ENCODE results near the gene CHID1.
A peak's percentile ranks its signal among the peaks of the same experiment; 100 is the strongest.

Gene CHID1

GRCh38 chr11:910589-911030, at the start of gene CHID1:
TSS of gene CHID1 (minus strand) at chr11:910810. CDS start at chr11:904816, 5,994 bp downstream.
- DNase-seq: peak; percentile 99

DNA sequence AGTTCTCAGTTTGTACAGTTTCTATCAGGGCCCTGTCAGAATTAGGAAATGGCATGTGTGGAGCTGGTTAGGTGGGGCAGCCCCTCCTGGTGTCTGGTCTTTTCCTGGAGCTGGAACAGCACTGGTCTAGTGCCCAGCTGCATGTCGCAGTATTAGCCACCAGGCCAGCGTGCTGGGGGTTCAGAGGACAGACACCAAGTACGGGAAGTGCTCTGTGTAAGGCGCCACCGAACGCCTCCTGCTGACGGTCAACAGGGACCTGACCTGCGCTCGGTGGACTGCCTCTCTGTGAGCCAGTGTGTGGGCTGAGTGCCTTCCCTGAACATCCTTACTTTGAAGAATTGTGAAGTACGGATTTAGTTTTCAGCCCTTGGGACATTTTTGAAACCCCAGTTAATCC, 49.0 kb upstream of the CHID1 start:
- no peak for DNase-seq

GRCh38 chr11:959027-959426, 48.4 kb upstream of the CHID1 start:
- no peak for DNase-seq

DNA sequence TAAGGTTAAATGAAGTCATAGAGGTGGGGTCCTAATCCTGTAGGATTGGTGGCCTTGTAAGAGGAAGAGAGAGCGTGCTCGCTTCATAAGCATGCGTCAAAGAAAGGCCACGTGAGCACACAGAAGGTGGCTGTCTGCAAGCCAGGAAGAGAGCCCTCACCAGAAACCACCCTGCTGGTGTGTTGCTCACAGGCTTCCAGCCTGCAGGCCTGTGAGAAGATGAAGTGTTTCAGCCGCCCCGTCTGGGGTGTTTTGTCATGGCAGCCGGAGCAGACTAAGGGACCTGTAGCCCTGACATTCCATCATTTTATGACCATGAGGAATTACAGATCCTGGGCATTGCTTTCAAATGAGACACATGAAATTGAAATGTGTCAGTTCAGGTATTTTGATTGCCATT, 47.5 kb upstream of the CHID1 start:
- no peak for DNase-seq

DNA sequence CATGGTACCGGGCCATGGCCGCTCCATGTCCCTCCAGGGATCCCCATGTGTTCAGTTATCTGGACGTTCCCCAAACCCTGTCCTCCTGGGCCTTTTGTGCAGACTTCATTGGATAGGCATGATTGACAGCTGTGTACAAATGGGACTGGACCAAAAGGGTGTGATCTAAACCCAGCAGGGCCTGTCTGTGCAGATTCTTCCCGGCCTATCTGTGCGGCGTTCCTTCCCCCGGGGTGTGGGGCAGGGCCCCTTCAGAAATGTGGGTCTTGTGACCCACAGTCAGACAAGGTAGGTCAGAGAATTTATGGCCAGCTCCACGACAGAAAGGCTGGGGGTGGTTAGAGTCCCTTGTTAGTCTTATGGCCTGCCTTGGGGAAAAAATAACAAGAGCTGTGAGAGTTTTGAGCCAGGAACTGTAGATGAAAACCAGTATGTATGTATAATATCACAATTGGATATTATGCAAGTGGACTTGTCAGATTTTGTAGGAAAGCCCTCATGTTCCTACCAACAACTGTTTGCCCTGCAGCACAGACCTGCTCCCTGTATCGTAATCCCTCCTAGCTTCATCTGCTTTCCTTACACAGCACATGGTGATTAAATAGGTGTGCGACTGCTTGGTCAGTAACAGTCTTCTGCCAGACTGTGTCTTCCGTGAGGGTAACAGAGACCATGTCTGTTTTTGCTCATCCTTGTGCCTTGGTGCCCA, 46.8 kb upstream of the CHID1 start:
- no peak for DNase-seq

DNA sequence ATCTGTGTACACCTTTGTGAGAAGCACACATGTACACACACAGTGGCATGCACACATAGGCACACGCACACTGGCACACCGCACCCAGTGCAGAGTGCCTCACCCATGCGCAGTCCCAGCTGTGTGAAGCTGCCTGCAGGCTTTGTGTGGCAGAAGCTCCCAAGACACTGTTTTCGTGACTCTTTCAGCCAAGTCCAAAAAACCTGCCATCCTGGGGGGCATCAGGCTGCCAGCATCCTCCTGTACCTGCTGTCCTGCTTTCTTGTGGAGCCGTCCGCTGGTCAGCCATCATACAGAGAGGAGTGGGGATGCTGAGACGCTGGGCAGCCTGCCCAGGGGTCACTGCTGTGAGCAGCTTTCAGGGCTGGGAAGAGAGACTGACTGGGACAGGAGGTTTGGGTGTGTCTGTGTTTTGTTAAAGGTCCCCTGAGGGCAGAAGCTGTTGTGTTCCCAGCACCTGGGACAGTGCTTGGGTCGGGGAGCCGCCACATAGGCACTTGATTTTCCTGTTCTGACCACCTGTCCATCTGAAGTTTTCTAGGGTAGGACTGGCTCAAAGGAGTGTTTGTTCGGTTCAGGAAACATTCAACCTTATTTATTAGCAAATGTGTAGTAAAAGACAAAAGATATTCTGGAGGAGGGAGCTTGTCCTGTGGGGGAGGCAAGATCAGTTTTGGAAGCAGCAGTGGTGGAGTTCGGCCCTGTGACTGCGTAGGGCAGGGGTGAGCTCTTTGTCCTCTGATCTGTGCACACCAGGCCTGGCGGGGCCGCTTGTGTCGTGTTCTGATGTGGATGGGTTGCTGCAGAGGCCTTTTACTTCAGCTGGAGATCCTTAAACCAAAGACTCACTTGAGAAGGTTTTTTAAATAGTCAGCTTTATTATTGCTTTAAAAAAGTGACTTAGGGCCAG, 44.8 kb upstream of the CHID1 start:
- no peak for DNase-seq

DNA sequence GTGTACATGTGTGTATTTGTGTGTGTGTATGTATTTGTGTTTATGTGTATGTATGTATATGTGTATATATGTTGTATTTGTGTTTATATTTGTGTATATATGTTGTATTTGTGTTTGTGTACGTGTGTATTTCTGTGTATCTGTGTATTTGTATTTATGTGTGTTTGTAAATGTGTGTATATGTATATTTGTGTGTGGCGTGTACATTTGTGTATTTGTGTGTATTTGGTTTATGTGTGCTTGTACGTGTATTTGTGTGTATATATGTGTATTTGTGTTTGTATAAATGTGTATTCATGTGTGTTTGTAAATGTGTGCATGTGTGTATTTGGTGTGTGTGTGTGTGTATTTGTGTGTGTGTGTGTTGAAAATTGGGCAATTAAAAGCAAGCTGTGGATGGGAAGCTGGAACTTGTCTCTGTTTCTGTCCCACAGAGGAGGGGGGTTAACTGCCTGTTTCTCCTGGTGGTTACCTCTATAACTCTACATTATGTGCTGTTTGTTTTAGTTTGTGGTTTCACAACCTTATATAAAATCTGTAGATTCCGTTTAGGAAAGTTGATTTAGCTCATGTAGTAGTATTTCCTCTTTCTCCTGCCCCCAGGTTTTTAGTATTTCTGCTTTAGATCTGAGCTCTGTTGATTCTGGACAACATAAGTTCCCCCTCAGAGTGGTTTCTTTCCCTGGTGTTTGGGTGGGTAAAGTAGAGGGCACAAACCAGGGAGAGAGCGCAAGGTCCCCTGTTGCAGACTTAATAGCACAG, 44.0 kb upstream of the CHID1 start:
- no peak for DNase-seq

GRCh38 chr11:953512-953911, 42.9 kb upstream of the CHID1 start:
- DNase-seq: no peak

- DNase-seq: no peak
These were observed 42.1 kb upstream of the CHID1 start for GRCh38 chr11:952406-953385.

DNA sequence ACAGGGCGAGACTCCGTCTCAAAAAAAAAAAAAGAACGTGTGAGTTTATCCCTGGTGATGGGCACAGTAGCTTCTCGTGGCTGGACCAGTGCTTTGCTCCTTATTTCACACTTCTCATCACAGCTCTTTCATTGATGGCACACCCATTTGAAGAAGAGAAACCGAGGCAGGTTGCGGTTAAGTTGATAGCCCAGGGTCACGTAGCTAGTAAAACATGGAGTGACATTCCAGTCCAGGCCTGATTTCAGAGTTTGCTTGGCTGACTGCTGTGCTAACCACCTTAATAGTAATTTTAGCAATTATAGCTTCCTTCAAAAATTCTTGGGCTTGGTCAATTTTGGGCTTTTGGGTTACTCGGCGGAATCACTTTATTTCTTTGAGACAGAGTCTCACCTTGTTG, 40.9 kb upstream of the CHID1 start:
- no peak for DNase-seq

DNA sequence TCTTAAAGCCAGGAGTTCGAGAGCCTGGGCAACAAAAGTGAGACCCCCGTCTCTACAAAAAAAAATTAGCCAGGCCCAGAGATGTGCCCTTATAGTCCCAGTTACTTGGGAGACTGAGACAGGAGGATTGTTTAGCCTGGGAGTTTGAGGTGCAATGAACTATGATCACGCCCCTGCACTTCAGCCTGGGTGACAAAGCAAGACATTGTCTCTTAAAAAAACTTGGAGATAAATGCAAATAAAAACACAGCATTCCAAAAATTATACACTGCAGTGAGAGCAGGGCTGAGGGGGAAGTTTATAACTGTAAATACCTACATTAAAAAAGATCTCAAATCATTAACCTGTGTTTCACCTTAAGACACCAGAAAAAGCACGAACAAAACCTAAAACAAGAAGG, 37.1 kb upstream of the CHID1 start:
- DNase-seq: no peak

DNA sequence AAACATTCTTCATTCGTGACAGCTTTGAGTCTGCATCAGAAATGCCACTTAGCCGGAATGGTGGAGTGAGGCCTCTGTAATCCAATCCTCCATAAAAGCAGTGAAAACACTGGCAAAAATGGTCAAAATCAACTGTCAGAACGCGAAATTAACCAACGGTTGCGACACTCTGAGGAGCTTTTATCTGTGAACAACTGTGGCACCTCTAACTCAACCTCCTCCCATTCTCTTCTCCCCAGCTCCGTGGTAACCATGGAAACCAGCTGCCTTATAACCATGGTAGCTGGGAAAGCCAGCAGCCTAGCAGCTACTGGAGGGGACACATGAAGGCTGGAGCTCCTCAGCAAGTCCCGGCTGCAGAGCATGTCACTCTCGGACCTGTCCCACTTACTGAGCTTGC, 35.4 kb upstream of the CHID1 start:
- DNase-seq: no peak

DNA sequence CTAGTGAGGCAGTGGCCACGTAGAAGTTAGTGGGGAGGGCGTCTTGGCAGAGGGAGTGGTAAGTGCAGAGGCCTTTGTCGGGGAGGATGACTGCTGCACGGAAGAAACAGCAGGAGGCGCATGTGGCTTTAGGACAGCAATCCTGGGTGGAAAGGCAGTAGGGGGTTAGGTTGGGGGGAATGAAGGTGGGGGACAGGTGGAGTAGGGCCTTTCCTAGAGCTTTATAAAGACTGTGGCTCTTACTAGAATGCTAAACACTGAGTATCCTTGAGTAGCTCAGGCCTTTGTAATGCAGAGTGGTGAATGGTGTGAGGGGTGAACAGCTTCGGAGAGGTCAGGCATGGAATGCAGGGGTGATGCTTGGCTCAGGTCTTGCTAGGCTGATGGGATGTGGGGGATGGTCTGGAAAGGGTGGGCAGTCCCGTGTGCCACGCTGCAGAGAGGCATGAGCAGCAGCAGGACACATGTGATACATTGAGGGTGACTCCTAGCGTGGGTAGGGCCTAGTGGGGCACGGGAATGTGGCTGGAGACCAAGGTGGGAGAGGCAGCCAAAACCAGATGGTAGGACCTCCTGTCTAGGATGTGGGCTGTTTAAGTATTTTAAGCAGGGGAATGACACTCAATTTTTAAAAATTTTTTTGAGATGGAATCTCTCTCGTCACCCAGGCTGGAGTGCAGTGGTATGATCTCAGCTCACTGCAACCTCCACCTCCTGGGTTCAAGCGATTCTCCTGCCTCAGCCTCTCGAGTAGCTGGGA, 34.3 kb upstream of the CHID1 start:
- no peak for DNase-seq

DNA sequence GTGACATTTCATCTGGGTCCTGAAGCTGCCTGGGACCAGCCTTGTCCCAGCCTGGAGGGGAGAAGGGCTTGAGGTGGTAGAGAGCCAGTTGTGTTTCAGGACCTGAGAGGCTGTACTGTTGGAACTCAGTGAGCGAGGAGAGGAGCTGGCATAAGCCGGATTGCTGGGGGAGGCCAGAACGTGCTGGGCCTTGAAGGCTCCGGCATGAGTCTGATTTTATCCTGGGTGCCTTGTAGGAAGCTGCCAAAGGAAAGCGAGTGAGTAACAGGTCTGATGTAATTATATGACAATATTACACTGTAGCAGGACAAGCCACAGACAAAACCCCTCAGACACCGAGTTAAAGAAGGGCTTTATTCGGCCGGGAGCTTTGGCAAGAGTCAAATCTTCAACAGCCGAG, 32.2 kb upstream of the CHID1 start:
- DNase-seq: no peak

- DNase-seq: no peak
These were observed 30.0 kb upstream of the CHID1 start for GRCh38 chr11:940496-941135.

DNA sequence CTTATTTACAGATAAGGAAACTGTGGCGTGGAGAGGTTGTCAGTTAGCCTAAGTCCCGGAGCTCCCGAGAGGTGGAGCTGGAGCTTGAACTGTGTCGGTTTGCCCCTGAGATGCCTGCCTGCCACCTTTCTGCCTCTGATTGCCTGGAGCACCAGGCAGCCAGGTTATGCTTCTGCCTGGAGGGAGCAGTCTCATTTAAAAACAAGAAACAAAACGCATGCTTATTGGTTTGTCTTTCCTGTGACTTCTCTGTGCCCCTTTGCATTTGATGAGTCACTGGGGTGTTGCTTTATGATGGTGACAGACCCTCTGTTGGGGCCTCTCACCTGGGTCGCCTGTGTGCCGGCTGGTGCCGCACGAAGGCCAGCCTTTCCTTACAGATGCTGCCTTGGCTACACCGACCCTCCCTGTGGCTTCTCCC, 27.2 kb upstream of the CHID1 start:
- DNase-seq: no peak

- no peak for DNase-seq
These were observed 25.6 kb upstream of the CHID1 start for GRCh38 chr11:936199-936598.

GRCh38 chr11:934527-934926, 23.9 kb upstream of the CHID1 start:
- no peak for DNase-seq

GRCh38 chr11:933936-934335, 23.3 kb upstream of the CHID1 start:
- no peak for DNase-seq

- DNase-seq: no peak
These were observed 22.7 kb upstream of the CHID1 start for GRCh38 chr11:933142-933851.

All from 8988T (cell line).